KBM-7 (cell line): ENCODE data around the gene TTC22.
A peak's percentile ranks its signal among the peaks of the same experiment; 100 is the strongest.

Experiments used
- DNase-seq: peaks from one replicate; pipeline ENCODE4 v3.0.0-alpha.2; 2015
- in situ Hi-C: fragments of 300-500 bp; cut with MboI; formaldehyde crosslinking; loops from 2 replicates; pipeline ENCODE4 v1.14.3; 2020; ENCODE audit warnings: low sequenced_read_pairs, low pct_unique_long_range_greater_than_20kb, mixed read lengths

TTC22 gene

GRCh38 chr1:54811739-54812655 is 10.9 kb upstream of the TTC22 start:
- in situ Hi-C loops = loop anchor here (25.0 kb wide), 1 partner anchor 950 kb away; no protein-coding TSS in a partner anchor

GRCh38 chr1:54811066-54811465 is 9.9 kb upstream of the TTC22 start:
- no peak for DNase-seq
- in situ Hi-C loops = loop anchor here (25.0 kb wide), 1 partner anchor 949 kb away; no protein-coding TSS in a partner anchor

More at GRCh38 chr1:54811739-54812655, 10.9 kb upstream of the TTC22 start:
- DNase-seq = no peak

GRCh38 chr1:54810153-54810942 is 9.2 kb upstream of the TTC22 start:
- in situ Hi-C loops = loop anchor here (25.0 kb wide), 1 partner anchor 948 kb away; no protein-coding TSS in a partner anchor
- peak; percentile 77 for DNase-seq

GRCh38 chr1:54809496-54810074 is 8.5 kb upstream of the TTC22 start:
- no peak for DNase-seq
- in situ Hi-C loops = loop anchor here (25.0 kb wide), 1 partner anchor 947 kb away; no protein-coding TSS in a partner anchor

- in situ Hi-C loops = loop anchor here (25.0 kb wide), 1 partner anchor 946 kb away; no protein-coding TSS in a partner anchor
- no peak for DNase-seq
Measured at GRCh38 chr1:54808443-54809207, 7.5 kb upstream of the TTC22 start.

GRCh38 chr1:54807756-54808155 is 6.6 kb upstream of the TTC22 start:
- in situ Hi-C loops = loop anchor here (25.0 kb wide), 1 partner anchor 945 kb away; no protein-coding TSS in a partner anchor
- no peak for DNase-seq

- in situ Hi-C loops = loop anchor here (25.0 kb wide), 1 partner anchor 945 kb away; no protein-coding TSS in a partner anchor
- DNase-seq = no peak
Measured at GRCh38 chr1:54806931-54807611, 5.9 kb upstream of the TTC22 start.

- in situ Hi-C loops = loop anchor here (25.0 kb wide), 1 partner anchor 944 kb away; no protein-coding TSS in a partner anchor
- no peak for DNase-seq
Measured at GRCh38 chr1:54805981-54806381, 4.9 kb upstream of the TTC22 start.

GRCh38 chr1:54805466-54805865 is 4.3 kb upstream of the TTC22 start:
- in situ Hi-C loops = loop anchor here (25.0 kb wide), 1 partner anchor 943 kb away; no protein-coding TSS in a partner anchor
- DNase-seq = no peak

- in situ Hi-C loops = loop anchor here (25.0 kb wide), 1 partner anchor 942 kb away; no protein-coding TSS in a partner anchor
- DNase-seq = no peak
Measured at GRCh38 chr1:54804471-54805132, 3.5 kb upstream of the TTC22 start.

- no peak for DNase-seq
- in situ Hi-C loops = loop anchor here (25.0 kb wide), 1 partner anchor 942 kb away; no protein-coding TSS in a partner anchor
Measured at GRCh38 chr1:54803761-54804470, 2.8 kb upstream of the TTC22 start.

GRCh38 chr1:54800041-54800898 is 853 bp downstream of the TTC22 start:
- in situ Hi-C loops = loop anchor here (25.0 kb wide), 1 partner anchor 938 kb away; no protein-coding TSS in a partner anchor
- DNase-seq = no peak

GRCh38 chr1:54798769-54799641 is 2.1 kb downstream of the TTC22 start:
- DNase-seq = no peak
- in situ Hi-C loops = no loop called here

GRCh38 chr1:54798206-54798605 is 2.9 kb downstream of the TTC22 start:
- no peak for DNase-seq
- in situ Hi-C loops = no loop called here

- in situ Hi-C loops = no loop called here
- no peak for DNase-seq
Measured at GRCh38 chr1:54796902-54797301, 4.2 kb downstream of the TTC22 start.
